Measurements from ENCODE around the gene TTLL4.

Gene TTLL4

GRCh38 chr2:218711550-218711929 is 905 bp downstream of the TTLL4 start:
- TF ChIP-seq CTCF (IDR thresholded peaks at IDR 0.05; ENCODE audit: control insufficient read depth, extremely low read depth, insufficient read depth), result no peak
- no peak for DNase-seq (ENCODE audit: low read depth)
- peak overlapping the region; percentile 75 for H3K4me3 ChIP-seq (ENCODE audit: low read depth, low read length)

- no peak for TF ChIP-seq CTCF (IDR thresholded peaks at IDR 0.05; ENCODE audit: control insufficient read depth, extremely low read depth, insufficient read depth)
- no peak overlapping the region for H3K4me3 ChIP-seq (ENCODE audit: low read depth, low read length)
- no peak for DNase-seq (ENCODE audit: low read depth)
Measured at GRCh38 chr2:218713922-218714321, 3.3 kb downstream of the TTLL4 start.

- TF ChIP-seq CTCF (IDR thresholded peaks at IDR 0.05; ENCODE audit: control insufficient read depth, extremely low read depth, insufficient read depth), result no peak
- H3K4me3 ChIP-seq (ENCODE audit: low read depth, low read length), result no peak overlapping the region
- DNase-seq (ENCODE audit: low read depth), result no peak
Measured at GRCh38 chr2:218716070-218716469, 5.4 kb downstream of the TTLL4 start.

- no peak for DNase-seq (ENCODE audit: low read depth)
- no peak for TF ChIP-seq CTCF (IDR thresholded peaks at IDR 0.05; ENCODE audit: control insufficient read depth, extremely low read depth, insufficient read depth)
- H3K4me3 ChIP-seq (ENCODE audit: low read depth, low read length), result no peak overlapping the region
Measured at GRCh38 chr2:218717262-218717661, 6.6 kb downstream of the TTLL4 start.

GRCh38 chr2:218718058-218718457 is 7.4 kb downstream of the TTLL4 start:
- no peak overlapping the region for H3K4me3 ChIP-seq (ENCODE audit: low read depth, low read length)
- no peak for TF ChIP-seq CTCF (IDR thresholded peaks at IDR 0.05; ENCODE audit: control insufficient read depth, extremely low read depth, insufficient read depth)
- DNase-seq (ENCODE audit: low read depth), result no peak

- TF ChIP-seq CTCF (IDR thresholded peaks at IDR 0.05; ENCODE audit: control insufficient read depth, extremely low read depth, insufficient read depth), result no peak
- no peak for DNase-seq (ENCODE audit: low read depth)
- H3K4me3 ChIP-seq (ENCODE audit: low read depth, low read length), result no peak overlapping the region
Measured at GRCh38 chr2:218719457-218719856, 8.8 kb downstream of the TTLL4 start.

Data from LNCaP clone FGC (cell line).